ELF-1 (cell line): Measurements from ENCODE around the gene NCR1.
"Not testable (repeated sequence)": the region's sequence is repeated elsewhere in the genome, so short reads cannot be mapped to it uniquely, and the experiment has no call there.

Experiments used
- DNase-seq: peaks from one replicate; pipeline ENCODE4 v3.0.0-alpha.2; 2016; ENCODE audit warnings: low read depth, low spot score

Gene NCR1

GRCh38 chr19:54905803-54906511 lies at the start of gene NCR1:
Gene NCR1 (plus strand): TSS chr19:54906148. CDS start chr19:54906188, 40 bp downstream.
- DNase-seq: peak; percentile 66

GRCh38 chr19:54858476-54858875 lies 47.5 kb upstream of the NCR1 start:
- not testable (repeated sequence) for DNase-seq

- not testable (repeated sequence) for DNase-seq
Observed at GRCh38 chr19:54859421-54859820, 46.5 kb upstream of the NCR1 start.

DNA sequence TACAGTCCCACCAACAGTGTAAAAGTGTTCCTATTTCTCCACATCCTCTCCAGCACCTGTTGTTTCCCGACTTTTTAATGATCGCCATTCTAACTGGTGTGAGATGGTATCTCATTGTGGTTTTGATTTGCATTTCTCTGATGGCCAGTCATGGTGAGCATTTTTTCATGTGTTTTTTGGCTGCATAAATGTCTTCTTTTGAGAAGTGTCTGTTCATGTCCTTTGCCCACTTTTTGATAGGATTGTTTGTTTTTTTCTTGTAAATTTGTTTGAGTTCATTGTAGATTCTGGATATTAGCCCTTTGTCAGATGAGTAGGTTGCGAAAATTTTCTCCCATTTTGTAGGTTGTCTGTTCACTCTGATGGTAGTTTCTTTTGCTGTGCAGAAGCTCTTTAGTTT lies 42.5 kb upstream of the NCR1 start:
- not testable (repeated sequence) for DNase-seq

DNA sequence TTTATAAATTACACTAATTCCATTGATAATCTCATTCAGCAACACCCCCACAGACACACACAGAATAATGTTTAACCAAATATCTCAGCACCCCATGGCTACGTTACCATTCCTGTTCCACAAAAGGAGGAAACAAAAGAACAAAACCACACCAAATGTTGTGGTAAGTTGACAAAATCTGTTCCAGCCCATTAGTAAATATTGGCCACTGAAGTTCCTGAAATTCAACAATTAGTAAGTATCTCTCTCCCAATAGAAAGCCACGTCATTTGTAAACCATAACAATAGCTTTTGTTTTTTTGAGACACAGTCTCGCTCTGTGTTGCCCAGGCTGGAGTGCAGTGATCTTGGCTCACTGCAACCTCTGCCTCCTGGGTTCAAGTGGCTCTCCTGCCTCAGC lies 34.3 kb upstream of the NCR1 start:
- DNase-seq: no peak

- no peak for DNase-seq
Observed at GRCh38 chr19:54873990-54874389, 32.0 kb upstream of the NCR1 start, which contains the start of gene FCAR. Gene FCAR (plus strand): TSS chr19:54874235. CDS start chr19:54874290, 55 bp downstream.

DNA sequence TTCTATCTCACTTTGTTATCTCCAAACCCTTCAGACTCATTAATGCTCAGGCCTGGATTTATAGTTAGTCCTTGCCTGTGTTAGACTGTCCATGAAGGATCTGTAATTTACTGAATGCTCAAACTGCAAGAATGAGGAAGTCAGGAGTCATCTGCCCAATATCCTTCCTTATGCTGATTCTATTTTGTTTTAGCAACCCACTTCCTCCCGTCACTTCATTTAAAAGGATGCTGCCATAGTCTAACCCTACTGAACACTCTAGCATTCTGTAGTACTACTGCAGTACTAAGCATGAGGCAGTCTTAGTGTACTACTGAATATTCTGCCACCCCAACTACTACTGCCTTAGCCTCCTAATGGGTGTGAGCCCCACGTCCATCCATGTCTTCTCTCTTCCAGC lies 30.4 kb upstream of the NCR1 start:
- DNase-seq: no peak

DNA sequence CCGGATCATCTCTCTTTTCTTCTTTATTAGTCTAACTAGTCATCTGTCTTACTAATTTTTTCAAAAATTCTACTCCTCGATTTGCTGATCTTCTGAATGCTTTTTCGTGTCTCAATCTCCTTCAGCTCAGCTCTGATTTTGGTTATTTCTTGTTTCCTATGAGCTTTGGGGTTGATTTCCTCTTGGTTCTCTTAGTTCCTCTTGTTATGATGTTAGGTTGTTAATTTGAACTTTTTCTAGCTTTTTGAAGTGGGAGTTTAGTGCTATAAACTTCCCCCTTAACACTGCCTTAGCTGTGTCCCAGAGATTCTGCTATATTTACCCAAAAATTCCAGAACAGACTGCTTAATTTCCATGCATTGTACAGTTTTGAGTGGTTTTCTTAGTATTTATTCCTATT lies 28.5 kb upstream of the NCR1 start:
- DNase-seq: no peak

DNA sequence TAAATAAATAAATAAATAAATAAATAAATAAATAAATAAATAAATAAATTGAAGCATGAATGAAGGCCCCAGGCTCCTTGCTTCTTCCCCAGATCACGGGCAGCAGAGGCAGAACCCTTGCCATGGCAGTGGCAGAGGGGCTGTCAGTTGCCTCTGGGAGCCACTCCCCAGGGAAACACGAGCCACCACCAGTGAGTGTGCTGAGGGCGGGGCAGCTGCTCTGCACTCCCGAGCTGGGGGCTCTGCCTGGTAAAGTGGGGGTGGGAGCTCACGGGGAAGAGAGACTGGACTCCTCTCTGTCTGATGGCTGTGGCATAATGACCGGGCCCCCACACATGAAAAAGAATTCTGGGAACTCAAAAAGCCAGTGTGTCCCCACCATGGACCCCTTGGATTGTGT lies 24.1 kb upstream of the NCR1 start:
- DNase-seq: no peak

GRCh38 chr19:54882758-54883157 lies 23.2 kb upstream of the NCR1 start:
- DNase-seq: no peak

GRCh38 chr19:54883228-54883627 lies 22.7 kb upstream of the NCR1 start:
- DNase-seq: no peak

DNA sequence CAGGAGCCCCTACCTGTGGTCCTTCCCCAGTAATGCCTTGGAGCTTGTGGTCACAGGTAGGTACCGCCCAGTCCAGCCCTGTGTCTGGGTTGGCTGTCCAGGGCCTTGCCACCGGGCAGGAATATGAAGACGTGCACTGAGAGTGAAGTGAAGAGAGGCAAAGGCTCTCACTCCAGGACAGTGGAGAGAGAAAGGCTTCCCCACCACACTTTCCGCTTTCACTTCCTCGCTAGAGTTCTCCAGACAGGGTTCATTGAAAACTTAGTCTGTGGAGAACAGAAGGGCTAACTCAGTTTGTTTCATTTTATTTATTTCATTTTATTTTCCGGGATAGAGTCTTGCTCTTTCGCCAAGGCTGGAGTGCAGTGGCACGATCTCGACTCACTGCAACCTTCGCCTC lies 17.7 kb upstream of the NCR1 start:
- no peak for DNase-seq

DNA sequence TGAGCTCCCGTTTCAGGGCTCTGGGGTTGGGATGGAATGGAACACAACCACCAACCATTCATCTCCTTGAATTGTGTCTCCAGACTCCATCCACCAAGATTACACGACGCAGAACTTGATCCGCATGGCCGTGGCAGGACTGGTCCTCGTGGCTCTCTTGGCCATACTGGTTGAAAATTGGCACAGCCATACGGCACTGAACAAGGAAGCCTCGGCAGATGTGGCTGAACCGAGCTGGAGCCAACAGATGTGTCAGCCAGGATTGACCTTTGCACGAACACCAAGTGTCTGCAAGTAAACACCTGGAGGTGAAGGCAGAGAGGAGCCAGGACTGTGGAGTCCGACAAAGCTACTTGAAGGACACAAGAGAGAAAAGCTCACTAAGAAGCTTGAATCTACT lies 16.4 kb upstream of the NCR1 start:
- no peak for DNase-seq

GRCh38 chr19:54893406-54893805 lies 12.5 kb upstream of the NCR1 start:
- DNase-seq: peak; percentile 89

GRCh38 chr19:54894106-54894505 lies 11.8 kb upstream of the NCR1 start:
- not testable (repeated sequence) for DNase-seq

GRCh38 chr19:54896036-54896435 lies 9.9 kb upstream of the NCR1 start:
- DNase-seq: no peak

DNA sequence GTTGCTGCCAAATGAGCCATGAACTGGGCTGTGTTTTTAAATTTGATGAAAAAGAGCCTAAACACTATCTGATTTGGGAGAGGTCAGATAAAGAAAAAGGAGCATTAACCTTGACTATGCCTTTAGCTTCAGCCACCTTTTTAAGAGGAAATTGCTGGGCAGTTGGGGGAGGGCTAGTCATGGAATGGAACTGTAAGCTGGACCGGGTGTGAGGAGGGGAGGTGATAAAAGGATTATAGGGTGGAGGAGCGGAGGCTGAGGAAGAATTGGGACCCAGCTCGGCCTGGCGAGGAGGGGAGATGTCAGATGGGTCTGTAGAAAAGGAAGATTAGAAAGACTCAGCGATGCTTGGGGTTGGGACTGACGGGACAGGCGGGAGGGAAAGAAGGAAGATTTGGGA lies 7.3 kb upstream of the NCR1 start:
- DNase-seq: not testable (repeated sequence)

- DNase-seq: not testable (repeated sequence)
Observed at GRCh38 chr19:54899646-54900045, 6.3 kb upstream of the NCR1 start.

- not testable (repeated sequence) for DNase-seq
Observed at GRCh38 chr19:54901153-54901552, 4.8 kb upstream of the NCR1 start.

DNA sequence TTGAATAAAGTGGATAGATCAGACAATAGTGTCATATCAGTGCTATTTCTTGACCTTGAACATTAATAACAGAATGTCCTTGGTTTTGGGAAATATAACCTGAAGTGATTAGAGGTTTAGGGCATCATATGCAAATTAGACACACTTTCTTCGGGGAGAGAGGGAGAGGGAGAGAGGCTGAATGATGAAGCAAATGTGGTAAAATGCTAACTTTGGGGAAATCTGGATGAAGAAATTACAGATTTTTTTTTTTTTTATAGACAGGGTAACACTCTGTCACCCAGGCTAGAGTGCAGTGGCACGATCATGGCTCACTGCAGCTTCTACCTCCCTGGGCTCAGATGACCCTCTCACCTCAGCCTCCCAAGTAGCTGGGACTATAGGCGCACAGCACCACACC lies 3.9 kb upstream of the NCR1 start:
- no peak for DNase-seq

DNA sequence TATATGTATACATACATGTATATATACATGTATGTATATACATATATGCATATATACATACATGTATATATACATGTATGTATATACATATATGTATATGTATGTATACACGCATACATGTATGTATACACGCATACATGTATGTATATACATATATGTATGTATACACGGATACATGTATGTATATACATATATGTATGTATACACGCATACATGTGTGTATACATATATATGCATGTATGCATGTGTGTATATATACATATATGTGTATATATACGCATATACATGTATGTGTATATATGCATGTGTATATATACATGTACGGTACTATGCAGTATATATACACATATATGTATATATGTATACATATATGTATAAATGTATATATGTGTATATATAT lies 2.6 kb upstream of the NCR1 start:
- DNase-seq: no peak

DNA sequence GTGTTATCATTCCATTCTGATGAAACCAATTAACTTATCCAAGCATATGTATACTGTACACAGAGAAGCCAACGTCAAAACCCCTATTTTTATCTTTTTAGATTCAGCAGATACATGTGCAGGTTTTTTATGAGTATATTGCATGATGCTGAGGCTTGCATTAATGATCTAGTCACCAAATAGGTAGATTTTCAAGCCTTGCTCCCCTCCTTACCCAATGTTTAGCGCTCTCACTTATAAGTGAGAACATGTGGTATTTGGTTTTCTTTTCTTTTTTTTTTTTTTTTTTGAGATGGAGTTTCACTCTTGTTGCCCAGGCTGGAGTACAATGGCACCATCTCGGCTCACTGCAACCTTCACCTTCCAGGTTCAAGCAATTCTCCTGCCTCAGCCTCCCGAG lies 1.7 kb upstream of the NCR1 start:
- not testable (repeated sequence) for DNase-seq

- no peak for DNase-seq
Observed at GRCh38 chr19:54905421-54905802, 536 bp upstream of the NCR1 start.

- no peak for DNase-seq
Observed at GRCh38 chr19:54906819-54907218, 871 bp downstream of the NCR1 start.
